Measurements from ENCODE around the gene ASRGL1. TPM values are rescaled to one million over a fixed set of nuclear protein-coding genes. Genes with fewer than 3 reads are reported as not detected.

Gene ASRGL1
- total RNA-seq, 1 donor from 2014 or later, result 1.2 TPM

DNA sequence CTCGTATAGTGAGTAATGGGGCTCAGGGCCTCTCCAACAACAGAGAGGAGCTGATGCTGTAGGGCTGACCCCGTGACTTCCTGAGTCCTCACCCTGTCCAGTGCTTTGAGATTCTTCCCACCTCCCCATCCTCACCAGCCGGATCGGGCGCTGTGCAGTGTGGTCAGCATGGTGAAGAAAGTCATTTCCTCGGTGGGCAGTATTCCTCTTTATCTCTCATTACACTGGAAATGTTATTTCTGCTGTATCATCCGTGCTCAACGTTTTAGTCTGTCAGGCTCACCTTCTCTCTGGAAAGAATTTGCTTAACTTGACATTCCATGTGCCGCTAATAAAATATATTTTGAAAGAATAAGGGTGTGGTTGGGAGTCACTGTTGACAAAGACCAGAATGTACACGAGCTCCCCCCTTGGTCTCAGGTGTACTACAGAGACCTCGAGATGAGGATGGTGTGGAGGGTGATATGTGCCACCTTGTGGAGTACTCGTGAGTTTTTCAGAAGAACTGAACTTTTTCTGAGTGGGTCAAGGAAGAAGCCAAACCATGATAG, 55.9 kb downstream of the ASRGL1 start:
- peak; percentile 46 for ATAC-seq

GRCh38 chr11:62393735-62394134, 56.5 kb downstream of the ASRGL1 start:
- no peak for ATAC-seq

- ATAC-seq, result peak; percentile 78
Observed at GRCh38 chr11:62394825-62395538, 57.7 kb downstream of the ASRGL1 start.

DNA sequence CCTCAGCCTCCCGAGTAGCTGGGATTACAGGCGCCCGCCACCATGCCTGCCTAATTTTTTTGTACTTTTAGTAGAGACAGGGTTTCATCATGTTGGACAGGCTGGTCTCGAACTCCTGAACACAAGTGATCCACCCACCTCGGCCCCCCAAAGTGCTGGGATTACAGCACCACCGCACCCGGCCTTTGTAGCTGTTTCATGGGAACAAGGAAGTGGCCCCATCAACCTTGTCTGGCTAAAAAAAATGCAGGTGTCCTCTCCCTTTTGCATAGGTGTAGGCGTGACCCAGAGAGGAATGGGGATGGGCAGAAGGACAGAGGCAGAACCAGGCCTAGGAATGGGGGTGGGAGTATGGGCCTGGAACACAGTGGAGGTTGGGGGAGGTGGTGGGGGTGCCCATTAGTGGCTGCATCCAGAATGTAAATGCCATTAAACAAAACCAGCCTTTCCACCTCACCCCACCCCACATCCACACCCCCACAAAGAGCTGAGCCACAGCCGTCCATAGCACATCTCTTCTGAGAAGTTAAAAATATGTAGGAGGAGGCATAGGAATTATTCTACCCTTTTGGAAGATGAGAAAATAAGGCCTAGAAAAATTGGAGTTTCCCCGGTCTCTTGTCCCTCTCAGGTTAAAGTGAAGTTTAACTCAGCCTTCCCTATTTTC, 58.8 kb downstream of the ASRGL1 start:
- peak; percentile 34 for ATAC-seq

- no peak for ATAC-seq
Observed at GRCh38 chr11:62398011-62398994, 61.1 kb downstream of the ASRGL1 start.

- no peak for ATAC-seq
Observed at GRCh38 chr11:62399172-62399877, 62.1 kb downstream of the ASRGL1 start.

DNA sequence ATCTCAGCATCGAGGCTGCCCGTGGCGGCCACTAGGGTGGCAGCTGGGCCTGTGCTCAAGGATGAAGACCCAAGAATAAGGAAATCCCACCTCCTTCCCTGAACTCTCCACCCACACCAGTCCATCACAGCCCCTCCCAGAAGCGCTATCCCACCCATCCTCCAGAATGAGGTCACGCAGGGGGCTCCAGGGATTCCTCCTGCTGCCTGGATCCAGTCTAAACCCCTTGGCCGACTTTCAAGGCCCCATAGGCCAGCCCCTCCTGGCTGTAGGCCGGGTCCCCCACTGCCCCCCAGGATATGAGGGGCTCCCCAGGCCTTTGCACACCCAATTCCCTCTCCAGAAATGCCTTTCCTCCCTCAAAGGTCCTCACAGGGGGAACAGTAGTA, 62.6 kb downstream of the ASRGL1 start:
- ATAC-seq, result no peak

GRCh38 chr11:62400281-62400680, 63.0 kb downstream of the ASRGL1 start:
- ATAC-seq, result no peak

DNA sequence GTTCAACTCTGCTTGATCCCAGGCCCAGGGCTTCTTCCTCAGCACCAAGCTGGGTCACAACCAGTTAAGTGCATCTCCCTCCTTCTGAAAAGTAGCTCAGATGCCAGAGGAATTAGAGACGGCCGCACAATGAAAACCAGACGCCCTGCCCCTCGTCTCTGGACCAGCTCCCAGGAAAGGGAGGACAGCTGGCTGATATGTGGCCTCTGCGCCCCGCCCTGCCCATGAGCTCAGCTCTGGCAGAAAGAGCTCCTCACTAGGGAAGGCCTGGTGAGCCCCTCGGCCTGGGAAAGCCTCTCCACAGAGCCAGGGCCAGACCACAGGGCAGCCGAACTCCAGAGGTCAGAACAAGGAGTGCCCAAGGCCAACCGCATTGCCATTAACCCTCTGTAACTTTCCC, 63.5 kb downstream of the ASRGL1 start:
- peak; percentile 75 for ATAC-seq

DNA sequence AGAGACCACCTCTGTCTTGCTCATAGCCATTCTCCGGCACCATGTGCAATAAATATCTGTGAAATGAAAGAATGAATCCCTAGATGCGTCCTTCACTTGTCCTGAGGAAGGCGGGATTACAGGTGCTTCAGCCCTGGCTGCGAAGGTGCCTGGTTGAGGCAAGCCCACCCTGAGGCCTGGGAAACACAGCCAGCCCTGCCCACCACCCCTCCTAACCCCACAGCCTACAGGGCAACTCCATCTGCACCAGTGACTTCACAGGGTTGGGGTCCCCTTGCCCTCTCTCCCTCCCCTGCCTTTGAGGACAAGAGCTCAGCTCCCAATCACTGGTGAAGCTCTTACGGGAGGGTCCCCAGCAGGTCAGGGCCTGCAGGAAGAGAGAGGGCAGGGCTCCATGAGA, 64.1 kb downstream of the ASRGL1 start:
- ATAC-seq, result no peak

- peak; percentile 21 for ATAC-seq
Observed at GRCh38 chr11:62401811-62402210, 64.6 kb downstream of the ASRGL1 start.

GRCh38 chr11:62402226-62402959, 65.1 kb downstream of the ASRGL1 start:
- ATAC-seq, result peak; percentile 13

DNA sequence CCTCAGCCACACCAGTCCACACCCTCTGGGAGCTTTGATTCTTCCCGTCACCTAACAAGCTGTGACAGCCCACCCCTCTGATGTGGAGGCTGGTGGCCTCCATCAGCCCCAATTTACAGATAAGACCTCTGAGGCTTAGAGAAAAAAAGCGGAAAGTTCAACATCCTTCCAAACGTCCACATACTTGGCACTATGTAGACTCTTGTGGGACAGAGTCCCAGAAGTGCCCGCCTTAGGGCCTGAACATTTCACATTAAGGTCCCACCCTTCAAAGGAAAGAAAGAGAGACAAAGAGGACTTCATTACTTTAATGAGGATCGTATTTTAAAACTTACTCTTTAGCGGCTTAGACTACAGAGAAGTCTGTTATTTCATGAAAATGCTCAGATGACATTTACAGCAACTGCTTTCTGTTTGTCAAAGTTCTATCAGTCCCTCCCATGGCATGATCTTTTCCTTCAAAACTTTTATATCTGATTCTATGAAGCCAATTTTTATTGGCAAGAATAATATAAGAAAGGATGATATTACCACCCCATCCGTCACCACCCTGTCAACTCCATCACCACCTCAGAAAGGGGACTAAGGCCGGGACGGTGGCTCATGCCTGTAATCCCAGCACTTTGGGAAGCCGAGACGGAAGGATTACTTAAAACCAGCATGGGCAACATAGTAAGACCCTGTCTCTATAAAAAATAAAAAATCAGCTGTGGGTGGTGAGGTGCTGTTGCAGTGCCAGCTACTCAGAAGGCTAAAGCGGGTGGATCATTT, 65.9 kb downstream of the ASRGL1 start:
- no peak for ATAC-seq

- ATAC-seq, result no peak
Observed at GRCh38 chr11:62404435-62404834, 67.2 kb downstream of the ASRGL1 start.

GRCh38 chr11:62404901-62405300, 67.7 kb downstream of the ASRGL1 start:
- ATAC-seq, result no peak

GRCh38 chr11:62406034-62406433, 68.8 kb downstream of the ASRGL1 start:
- no peak for ATAC-seq

DNA sequence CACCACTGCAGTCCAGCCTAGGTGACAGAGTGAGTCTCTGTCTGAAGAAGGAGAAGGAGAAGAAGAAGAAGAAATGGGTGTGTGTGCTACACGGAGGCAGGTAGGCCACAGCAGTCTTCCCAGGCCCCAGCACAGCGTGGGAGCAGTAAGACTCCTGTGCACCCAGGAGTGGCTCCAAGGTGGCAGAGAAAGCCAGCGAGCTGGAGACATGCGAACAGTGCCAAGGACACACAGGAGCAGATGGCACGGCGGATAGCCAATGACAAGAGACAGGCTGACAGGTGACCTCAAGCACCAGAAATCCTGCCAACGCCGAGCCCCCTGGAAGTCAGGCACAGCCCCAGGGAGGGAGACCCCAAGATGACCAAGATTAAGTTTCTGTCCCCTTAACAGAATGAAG, 72.6 kb downstream of the ASRGL1 start:
- ATAC-seq, result no peak

GRCh38 chr11:62410972-62411371, 73.7 kb downstream of the ASRGL1 start:
- ATAC-seq, result peak; percentile 87

DNA sequence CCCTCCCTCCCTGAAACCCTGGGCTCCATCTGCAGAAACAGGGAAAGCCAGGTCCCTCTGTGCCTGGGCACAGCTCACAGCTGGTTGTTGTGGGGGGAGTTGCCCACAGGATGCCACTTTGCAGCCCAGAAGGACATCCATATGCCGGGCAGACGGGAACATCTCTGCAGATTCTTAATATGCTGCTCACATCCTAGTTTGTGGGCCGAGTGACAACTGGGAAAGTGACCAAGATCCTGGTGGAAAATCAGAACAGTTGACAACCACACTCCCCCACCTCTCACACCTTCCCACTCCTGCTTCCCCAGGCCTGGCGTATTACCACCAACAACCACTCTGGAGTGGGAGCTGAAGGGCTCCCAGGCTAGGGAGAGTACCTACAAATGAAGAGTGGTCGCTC, 74.3 kb downstream of the ASRGL1 start:
- ATAC-seq, result no peak

DNA sequence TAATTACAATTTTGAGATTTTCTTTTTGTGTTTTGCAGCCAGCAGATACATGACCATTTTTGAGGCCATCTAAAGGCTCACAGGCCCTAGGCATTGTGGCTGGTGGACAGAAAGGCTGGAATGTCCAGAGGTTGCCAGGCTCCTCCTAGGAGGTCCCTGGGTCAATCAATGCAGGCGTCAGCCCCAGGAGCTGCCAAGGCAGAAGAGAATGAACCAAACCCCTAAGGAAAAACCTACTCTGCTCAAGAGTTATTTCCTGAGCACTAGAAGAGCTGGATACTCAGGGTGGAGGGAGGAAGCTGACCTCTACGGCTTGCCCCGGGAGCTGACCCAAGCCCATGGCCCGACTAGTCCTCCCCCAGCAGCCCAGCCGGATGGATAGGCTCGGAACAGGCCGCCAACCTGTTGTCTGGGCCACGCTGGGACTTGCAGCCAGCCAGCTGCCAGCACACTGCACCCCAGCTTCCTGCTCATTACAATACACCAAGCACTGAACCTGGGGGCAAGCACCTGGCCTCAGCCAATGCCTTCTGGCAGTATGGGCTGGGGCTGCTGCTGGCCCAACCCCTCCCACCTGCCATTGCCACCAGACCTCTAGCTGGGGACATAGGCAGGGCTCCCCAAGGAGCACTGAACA, 75.9 kb downstream of the ASRGL1 start:
- peak; percentile 73 for ATAC-seq

Measured in esophagus mucosa (tissue), 1 donor.